ENCODE measurements around the gene RNF19B. TPM values are rescaled to one million over a fixed set of nuclear protein-coding genes. Genes with fewer than 3 reads are reported as not detected.

Gene RNF19B
- total and polyA plus RNA-seq, 2 of the 8 experiments (the other 6 are each of a cell fraction or from before 2014, with no cell fraction given), result 9.2 to 11.2 TPM

GRCh38 chr1:32954168-32954567 lies 10.4 kb downstream of the RNF19B start (continued):
- TF ChIP-seq CBX5 (IDR thresholded peaks at IDR 0.05; ENCODE audit: low read depth, low read length), result no peak
